H9 (cell line): ENCODE data around the gene CDH23. TPM values are rescaled to one million over a fixed set of nuclear protein-coding genes. Genes with fewer than 3 reads are reported as not detected.

Source experiments
- DNase-seq: peaks from one replicate; pipeline ENCODE4 v3.0.0-alpha.2; 2017
- H2AFZ ChIP-seq: one replicate; pipeline ENCODE4 v1.6.1; 2013; ENCODE audit warnings: mild to moderate bottlenecking, low read length, control low read depth, moderate library complexity
- H2AK5ac ChIP-seq: 2 replicates; pipeline ENCODE4 v1.6.1; 2013; ENCODE audit warnings: low read length, control low read depth, mixed read lengths; ENCODE audit not compliant: insufficient read length
- H2BK120ac ChIP-seq: one replicate; pipeline ENCODE4 v1.6.1; 2013; ENCODE audit warnings: low read depth, mild to moderate bottlenecking, low read length, control low read depth, inconsistent platforms; ENCODE audit not compliant: poor library complexity, severe bottlenecking
- H2BK12ac ChIP-seq: 2 replicates; pipeline ENCODE4 v1.6.1; 2013; ENCODE audit warnings: low read length, control low read depth, mixed read lengths, low read depth; ENCODE audit not compliant: insufficient read length
- H2BK15ac ChIP-seq: 2 replicates; pipeline ENCODE4 v1.6.1; 2013; ENCODE audit warnings: low read depth, low read length, control low read depth
- H2BK20ac ChIP-seq: one replicate; pipeline ENCODE4 v1.6.1; 2013; ENCODE audit warnings: low read depth, mild to moderate bottlenecking, low read length, control low read depth, inconsistent platforms; ENCODE audit not compliant: poor library complexity, severe bottlenecking
- H2BK5ac ChIP-seq: 2 replicates; pipeline ENCODE4 v1.6.1; 2013; ENCODE audit warnings: low read length, control low read depth, mixed read lengths; ENCODE audit not compliant: insufficient read length
- H3K14ac ChIP-seq: 2 replicates; pipeline ENCODE4 v1.6.1; 2013; ENCODE audit warnings: low read length, control low read depth; ENCODE audit not compliant: insufficient read depth
- H3K18ac ChIP-seq: 2 replicates; pipeline ENCODE4 v1.6.1; 2013; ENCODE audit warnings: low read depth, mild to moderate bottlenecking, mixed read lengths, low read length, control low read depth; ENCODE audit not compliant: insufficient read length
- H3K23ac ChIP-seq: 2 replicates; pipeline ENCODE4 v1.6.1; 2013; ENCODE audit warnings: low read length, control low read depth, mixed read lengths, low read depth; ENCODE audit not compliant: insufficient read length
- H3K23me2 ChIP-seq: 2 replicates; pipeline ENCODE4 v1.6.1; 2013; ENCODE audit warnings: low read depth, mild to moderate bottlenecking, mixed read lengths, low read length, control low read depth; ENCODE audit not compliant: insufficient read length, poor library complexity, severe bottlenecking
- H3K27ac ChIP-seq: 2 replicates; pipeline ENCODE4 v1.5.1; 2013; ENCODE audit warnings: low read length, control low read depth, mixed read lengths, low read depth; ENCODE audit not compliant: insufficient read length
- H3K27me3 ChIP-seq: 2 replicates; pipeline ENCODE4 v1.6.1; 2013; ENCODE audit warnings: low read length, control low read depth, inconsistent platforms; ENCODE audit not compliant: insufficient read depth
- H3K4ac ChIP-seq: 2 replicates; pipeline ENCODE4 v1.6.1; 2013; ENCODE audit warnings: low read depth, mild to moderate bottlenecking, control low read depth, inconsistent platforms, low read length, moderate library complexity
- H3K4me1 ChIP-seq: 2 replicates; pipeline ENCODE4 v1.6.1; 2013; ENCODE audit warnings: low read length, control low read depth, inconsistent platforms; ENCODE audit not compliant: insufficient read depth
- H3K4me2 ChIP-seq: 2 replicates; pipeline ENCODE4 v1.6.1; 2013; ENCODE audit warnings: low read length, control low read depth, mixed read lengths; ENCODE audit not compliant: insufficient read length, insufficient read depth
- H3K56ac ChIP-seq: 2 replicates; pipeline ENCODE4 v1.6.1; 2013; ENCODE audit warnings: low read depth, mild to moderate bottlenecking, mixed read lengths, low read length, control low read depth; ENCODE audit not compliant: insufficient read length
- H3K79me1 ChIP-seq: 2 replicates; pipeline ENCODE4 v1.6.1; 2013; ENCODE audit warnings: low read depth, mild to moderate bottlenecking, moderate library complexity, low read length, control low read depth, inconsistent platforms; ENCODE audit not compliant: insufficient read depth, poor library complexity, severe bottlenecking
- H3K79me2 ChIP-seq: 2 replicates; pipeline ENCODE4 v1.6.1; 2013; ENCODE audit warnings: low read length, control low read depth, inconsistent platforms; ENCODE audit not compliant: insufficient read depth
- H3K9ac ChIP-seq: 2 replicates; pipeline ENCODE4 v1.6.1; 2013; ENCODE audit warnings: low read length, control low read depth, mixed read lengths; ENCODE audit not compliant: insufficient read length; ENCODE audit errors: extremely low read depth
- H3K9me3 ChIP-seq: one replicate; pipeline ENCODE4 v1.6.1; 2013; ENCODE audit warnings: low read depth, low read length, inconsistent platforms; ENCODE audit not compliant: control insufficient read depth
- H3T11ph ChIP-seq: one replicate; pipeline ENCODE4 v1.6.1; 2013; ENCODE audit warnings: mild to moderate bottlenecking, low read length, control low read depth, inconsistent platforms
- H4K20me1 ChIP-seq: one replicate; pipeline ENCODE4 v1.6.1; 2013; ENCODE audit not compliant: control insufficient read depth, insufficient read length, insufficient read depth
- H4K5ac ChIP-seq: 2 replicates; pipeline ENCODE4 v1.6.1; 2013; ENCODE audit warnings: low read depth, mild to moderate bottlenecking, mixed read lengths, low read length, control low read depth; ENCODE audit not compliant: insufficient read length
- H4K8ac ChIP-seq: replicated peaks from 2 replicates; pipeline ENCODE4 v1.6.1; 2013; ENCODE audit warnings: low read length, control low read depth, mixed read lengths, low read depth; ENCODE audit not compliant: insufficient read length
- H4K91ac ChIP-seq: 2 replicates; pipeline ENCODE4 v1.6.1; 2013; ENCODE audit warnings: low read depth, mild to moderate bottlenecking, moderate library complexity, mixed read lengths, low read length, control low read depth; ENCODE audit not compliant: insufficient read length
- H3K27ac Mint-ChIP-seq, 3 experiments: 2 replicates in 2 of 3; 3 replicates in 1 of 3; pipeline ENCODE4 v1.8.0; 2020 to 2021; ENCODE audit warnings: mixed read lengths in 3 of 3, mild to moderate bottlenecking in 1 of 3, moderate library complexity in 1 of 3
- H3K27me3 Mint-ChIP-seq: 2 replicates; pipeline ENCODE4 v1.8.0; 2021; ENCODE audit warnings: low read depth, mild to moderate bottlenecking, moderate library complexity, mixed read lengths
- H3K36me3 Mint-ChIP-seq, 3 experiments: 2 replicates in 2 of 3; 3 replicates in 1 of 3; pipeline ENCODE4 v1.8.0; 2020 to 2021; ENCODE audit warnings: low read depth in 3 of 3, mixed read lengths in 3 of 3; ENCODE audit not compliant: insufficient read depth in 1 of 3
- H3K4me1 Mint-ChIP-seq, 2 experiments: 2 replicates each; pipeline ENCODE4 v1.8.0; 2020; ENCODE audit warnings: mixed read lengths in 2 of 2
- H3K4me3 Mint-ChIP-seq, 2 experiments: 2 replicates in 1 of 2; 3 replicates in 1 of 2; pipeline ENCODE4 v1.8.0; 2020 to 2021; ENCODE audit warnings: mild to moderate bottlenecking in 2 of 2, mixed read lengths in 2 of 2, moderate library complexity in 1 of 2
- H3K9me3 Mint-ChIP-seq, 2 experiments: 2 replicates in 1 of 2; 3 replicates in 1 of 2; pipeline ENCODE4 v1.8.0; 2020; ENCODE audit warnings: mild to moderate bottlenecking in 2 of 2, mixed read lengths in 2 of 2, moderate library complexity in 1 of 2
- CTCF ChIP-seq: fragments of 200-600 bp; sonication (generic); conservative IDR thresholded peaks from 3 replicates; pipeline ENCODE4 v1.8.0; 2021; ENCODE audit warnings: antibody characterized with exemption, mild to moderate bottlenecking
- WGBS: extraction: QIAGEN DNeasy Blood & Tissue Kit; methylation state at CpG from one replicate; pipeline ENCODE4 v1.1.7; 2013; ENCODE audit warnings: missing lambda C conversion rate, low lambda C conversion rate, mixed read lengths; ENCODE audit not compliant: insufficient read length; ENCODE audit errors: extremely low coverage; 5-methylcytosine and 5-hydroxymethylcytosine counted together
- total RNA-seq: library from RNA; stranded (reverse); gene quantifications from 2 replicates; pipeline ENCODE4 v1.2.1, GENCODE V29; 2021

CDH23 gene
- total RNA-seq, 1 experiment from 2014 or later = 2.1 TPM

- peaks cover 8 to 20% of the 10 kb centered on the region in 2 experiments for H3K4me1 Mint-ChIP-seq
- Histone ChIP-seq H3K23ac (no peak overlapping the region), H3K4me2 (no peak overlapping the region), H3T11ph (no peak overlapping the region), H4K91ac (no peak overlapping the region), H2AK5ac (no peak overlapping the region), H3K79me2 (no peaks in the 10 kb centered on the region), H4K20me1 (no peaks in the 10 kb centered on the region), H3K79me1 (no peaks in the 10 kb centered on the region), H3K9me3 (no peaks in the 10 kb centered on the region), H3K18ac (no peak overlapping the region), H2BK5ac (no peak overlapping the region), H4K8ac (no peak overlapping the region), H3K4ac (no peak overlapping the region), H3K9ac (no peak overlapping the region), H2AFZ (no peak overlapping the region), H3K27me3 (no peaks in the 10 kb centered on the region), H2BK15ac (no peak overlapping the region), H4K5ac (no peak overlapping the region), H3K27ac (no peak overlapping the region), H2BK20ac (no peak overlapping the region), H3K14ac (no peak overlapping the region), H3K23me2 (no peaks in the 10 kb centered on the region), H2BK12ac (no peak overlapping the region), H3K56ac (no peak overlapping the region), H3K4me1 (no peaks in the 10 kb centered on the region), H2BK120ac (no peak overlapping the region)
- H3K27me3 Mint-ChIP-seq = peaks cover 12% of the 10 kb centered on the region
- H3K27ac Mint-ChIP-seq = no peak overlapping the region; a peak in 1 of 7 replicates
- WGBS = no CpG with 5 or more reads among the region's 2 CpGs
- no peak for DNase-seq
- no peaks in the 10 kb centered on the region for H3K9me3 Mint-ChIP-seq
- H3K36me3 Mint-ChIP-seq = no peaks in the 10 kb centered on the region; a peak in 1 of 7 replicates
- no peak for TF ChIP-seq CTCF
- H3K4me3 Mint-ChIP-seq = no peak overlapping the region
Observed at GRCh38 chr10:71712170-71712569, 315.4 kb downstream of the CDH23 start.
